Motor neuron (in vitro differentiated cells): ENCODE measurements around the gene PCDHGA7. TPM values are rescaled to one million over a fixed set of nuclear protein-coding genes. Genes with fewer than 3 reads are reported as not detected.
"Not testable (repeated sequence)": the region's sequence is repeated elsewhere in the genome, so short reads cannot be mapped to it uniquely, and the experiment has no call there.

Experiments
- ATAC-seq, 8 experiments: fragments of 200-7000 bp; cut with Tn5 transposase; replicated peaks in 6 of 8; 2 replicates each; pipeline ENCODE4 v1.8.0; 2021; ENCODE audit warnings: mild to moderate bottlenecking in 8 of 8, moderate library complexity in 8 of 8
- H3K27ac ChIP-seq, 2 donors: fragments of 250-450 bp; sonication (Bioruptor Pico); 2 replicates each; pipeline ENCODE4 v1.9.0; 2021; ENCODE audit warnings: antibody characterized with exemption in 2 of 2, mild to moderate bottlenecking in 2 of 2, moderate library complexity in 1 of 2
- H3K4me1 ChIP-seq, 2 donors: fragments of 250-450 bp; sonication (Bioruptor Pico); replicated peaks in 1 of 2; 2 replicates each; pipeline ENCODE4 v1.6.1; 2021; ENCODE audit warnings: antibody characterized with exemption in 2 of 2, mild to moderate bottlenecking in 2 of 2, moderate library complexity in 1 of 2
- H3K4me3 ChIP-seq, 5 donors: fragments of 250-450 bp; sonication (Bioruptor Pico); 2 replicates each; pipeline ENCODE4 v1.9.0; 2021; ENCODE audit warnings: antibody characterized with exemption in 5 of 5, mild to moderate bottlenecking in 5 of 5, moderate library complexity in 4 of 5
- WGBS, 10 experiments: fragments of 450-650 bp; shearing (Covaris generic); methylation state at CpG; one replicate each; pipeline ENCODE4 v1.0.0; 2022; 5-methylcytosine and 5-hydroxymethylcytosine counted together
- in situ Hi-C, 9 experiments: fragments of 400-800 bp; cut with MboI; loops; one replicate each; pipeline ENCODE4 v1.15.0; 2021; ENCODE audit warnings: low sequenced_read_pairs in 9 of 9, low pct_unique_long_range_greater_than_20kb in 2 of 9; ENCODE audit not compliant: unreplicated experiment in 9 of 9
- total RNA-seq, 8 experiments: library from RNA; unstranded; fragments of 300-600 nt; gene quantifications; 2 replicates each; pipeline versions ENCODE4 v1.2.3 to v1.2.4, GENCODE V29; 2022

The PCDHGA7 gene
- total RNA-seq, 8 experiments from 2014 or later: 0.16 to 5.8 (median 0.52) TPM

- not testable (repeated sequence) for H3K4me3 ChIP-seq, H3K4me1 ChIP-seq, ATAC-seq, H3K27ac ChIP-seq
- in situ Hi-C loops: loop anchor here in 6 of 9 experiments (10.0 to 25.0 kb wide), 3 partner anchors 123 to 150 kb away; no protein-coding TSS in a partner anchor
- whole genome bisulfite sequencing, 10 experiments: 29 to 97% (median 88%) methylated on average over 1 to 7 of the region's 46 CpGs; no CpG with 5 or more reads in 6 of the 10 experiments
These were observed 32.2 kb downstream of the PCDHGA7 start for GRCh38 chr5:141414548-141415274.

GRCh38 chr5:141415275-141415618, 32.7 kb downstream of the PCDHGA7 start:
- ATAC-seq, H3K4me1 ChIP-seq, H3K27ac ChIP-seq, H3K4me3 ChIP-seq: not testable (repeated sequence)
- in situ Hi-C loops: loop anchor here in 6 of 9 experiments (10.0 to 25.0 kb wide), 3 partner anchors 122 to 150 kb away; no protein-coding TSS in a partner anchor
- WGBS, 10 experiments: 50 to 100% (median 93%) methylated on average over 1 to 9 of the region's 24 CpGs

- in situ Hi-C loops: loop anchor here in 6 of 9 experiments (10.0 to 25.0 kb wide), 3 partner anchors 120 to 147 kb away; no protein-coding TSS in a partner anchor
- Histone ChIP-seq H3K4me3 (peak within 1 kb of the TSS; percentile 3 to 32 (median 25)), H3K27ac (peak within 1 kb of the TSS in 1 of 2 donors; percentile 59)
- peak; percentile 56 to 98 (median 86) for ATAC-seq
- WGBS, 10 experiments: 0 to 57% (median 31%) methylated on average over 1 to 15 of the region's 47 CpGs
- H3K4me1 ChIP-seq: not testable (repeated sequence)
These were observed 35.1 kb downstream of the PCDHGA7 start, which contains the start of gene PCDHGB7 for GRCh38 chr5:141417494-141418172. PCDHGB7 (plus strand) TSS chr5:141417677; CDS start chr5:141417860, 183 bp downstream.

GRCh38 chr5:141419074-141419880, 36.7 kb downstream of the PCDHGA7 start:
- no peak for ATAC-seq

GRCh38 chr5:141420855-141421488, 38.4 kb downstream of the PCDHGA7 start, which contains the start of gene PCDHGA11:
PCDHGA11 (plus strand) TSS chr5:141421051; CDS start chr5:141421228, 177 bp downstream.
- Histone ChIP-seq H3K4me1 (no peaks in the 10 kb centered on the region), H3K4me3 (no peak within 1 kb of the TSS), H3K27ac (no peak within 1 kb of the TSS)
- peak in 2 of 8 experiments; percentile 31 to 68 for ATAC-seq
- WGBS, 10 experiments: 0 to 95% (median 55%) methylated on average over 1 to 38 of the region's 42 CpGs
- in situ Hi-C loops: loop anchor here in 5 of 9 experiments (25.0 kb wide), 2 partner anchors 116 to 141 kb away; no protein-coding TSS in a partner anchor

More at GRCh38 chr5:141419074-141419880, 36.7 kb downstream of the PCDHGA7 start:
- 48 to 98% (median 89%) methylated on average over 5 to 41 of the region's 74 CpGs; no CpG with 5 or more reads in 3 of the 10 experiments for WGBS, 10 experiments
- Histone ChIP-seq H3K27ac (no peak overlapping the region), H3K4me1 (no peaks in the 10 kb centered on the region), H3K4me3 (no peak overlapping the region)
- in situ Hi-C loops: loop anchor here in 6 of 9 experiments (10.0 to 25.0 kb wide), 3 partner anchors 118 to 146 kb away; no protein-coding TSS in a partner anchor

GRCh38 chr5:141421489-141421855, 38.9 kb downstream of the PCDHGA7 start:
- in situ Hi-C loops: loop anchor here in 5 of 9 experiments (25.0 kb wide), 2 partner anchors 116 to 141 kb away; no protein-coding TSS in a partner anchor
- Histone ChIP-seq H3K4me3 (no peak overlapping the region), H3K4me1 (no peaks in the 10 kb centered on the region), H3K27ac (no peak overlapping the region)
- WGBS, 10 experiments: 11 to 93% (median 38%) methylated on average over 2 to 12 of the region's 13 CpGs; no CpG with 5 or more reads in 3 of the 10 experiments
- ATAC-seq: no peak

GRCh38 chr5:141422742-141423291, 40.3 kb downstream of the PCDHGA7 start:
- ATAC-seq: no peak

GRCh38 chr5:141427783-141428426, 45.4 kb downstream of the PCDHGA7 start:
- 23 to 100% (median 93%) methylated on average over 1 to 33 of the region's 53 CpGs; no CpG with 5 or more reads in 4 of the 10 experiments for WGBS, 10 experiments
- no peak overlapping the region for H3K4me3 ChIP-seq
- in situ Hi-C loops: no loop called here

More at GRCh38 chr5:141422742-141423291, 40.3 kb downstream of the PCDHGA7 start:
- in situ Hi-C loops: loop anchor here in 5 of 9 experiments (25.0 kb wide), 2 partner anchors 114 to 139 kb away; no protein-coding TSS in a partner anchor
- 7 to 100% (median 97%) methylated on average over 3 to 11 of the region's 42 CpGs; no CpG with 5 or more reads in 4 of the 10 experiments for WGBS, 10 experiments
- no peak overlapping the region for H3K4me3 ChIP-seq
- no peak overlapping the region for H3K27ac ChIP-seq
- no peaks in the 10 kb centered on the region for H3K4me1 ChIP-seq

GRCh38 chr5:141430332-141431113, 48.0 kb downstream of the PCDHGA7 start, which contains the start of gene PCDHGA12:
PCDHGA12 (plus strand) TSS chr5:141430507; CDS start chr5:141430760, 253 bp downstream.
- Histone ChIP-seq H3K27ac (no peak within 1 kb of the TSS), H3K4me3 (no peak within 1 kb of the TSS), H3K4me1 (no peaks in the 10 kb centered on the region)
- peak in 2 of 8 experiments; percentile 63 to 83 for ATAC-seq
- in situ Hi-C loops: no loop called here
- WGBS, 10 experiments: 9 to 100% (median 94%) methylated on average over 1 to 27 of the region's 33 CpGs

More at GRCh38 chr5:141427783-141428426, 45.4 kb downstream of the PCDHGA7 start:
- no peak for ATAC-seq
- Histone ChIP-seq H3K4me1 (no peaks in the 10 kb centered on the region), H3K27ac (no peak overlapping the region)

- no peak for ATAC-seq
- Histone ChIP-seq H3K4me1 (no peaks in the 10 kb centered on the region), H3K4me3 (no peak overlapping the region), H3K27ac (no peak overlapping the region)
- 33 to 100% (median 90%) methylated on average over 6 to 17 of the region's 37 CpGs; no CpG with 5 or more reads in 2 of the 10 experiments for WGBS, 10 experiments
- in situ Hi-C loops: no loop called here
These were observed 48.7 kb downstream of the PCDHGA7 start for GRCh38 chr5:141431286-141431685.
